Activated naive CD4-positive, alpha-beta T cell treated with anti-CD3 and anti-CD28 coated beads, Interleukin-2, amount 50 U/mL, for 24 hours (primary cell): Measurements from ENCODE around the gene PURB.
A peak's percentile ranks its signal among the peaks of the same experiment; 100 is the strongest.

Experiments
- H3K27ac Mint-ChIP-seq: one replicate; pipeline ENCODE4 v1.8.0; 2021; ENCODE audit warnings: mild to moderate bottlenecking, mixed read lengths
- H3K27me3 Mint-ChIP-seq: one replicate; pipeline ENCODE4 v1.8.0; 2021; ENCODE audit warnings: mixed read lengths
- H3K36me3 Mint-ChIP-seq: one replicate; pipeline ENCODE4 v1.8.0; 2021; ENCODE audit warnings: mixed read lengths
- H3K4me1 Mint-ChIP-seq: one replicate; pipeline ENCODE4 v1.8.0; 2021; ENCODE audit warnings: mixed read lengths
- H3K4me3 Mint-ChIP-seq: one replicate; pipeline ENCODE4 v1.8.0; 2021; ENCODE audit warnings: mild to moderate bottlenecking, mixed read lengths
- H3K9me3 Mint-ChIP-seq: one replicate; pipeline ENCODE4 v1.8.0; 2021; ENCODE audit warnings: mixed read lengths

Gene PURB

GRCh38 chr7:44899443-44899842 is 14.1 kb upstream of the PURB start:
- Mint-ChIP-seq H3K36me3 (no peaks in the 10 kb centered on the region), H3K27ac (no peak overlapping the region), H3K27me3 (no peaks in the 10 kb centered on the region), H3K4me3 (no peak overlapping the region), H3K4me1 (peaks cover 8% of the 10 kb centered on the region), H3K9me3 (no peaks in the 10 kb centered on the region)

GRCh38 chr7:44898039-44898438 is 12.7 kb upstream of the PURB start:
- H3K4me3 Mint-ChIP-seq, result no peak overlapping the region
- H3K4me1 Mint-ChIP-seq, result peaks cover 12% of the 10 kb centered on the region
- no peaks in the 10 kb centered on the region for H3K9me3 Mint-ChIP-seq
- no peaks in the 10 kb centered on the region for H3K27me3 Mint-ChIP-seq
- no peaks in the 10 kb centered on the region for H3K36me3 Mint-ChIP-seq
- no peak overlapping the region for H3K27ac Mint-ChIP-seq

DNA sequence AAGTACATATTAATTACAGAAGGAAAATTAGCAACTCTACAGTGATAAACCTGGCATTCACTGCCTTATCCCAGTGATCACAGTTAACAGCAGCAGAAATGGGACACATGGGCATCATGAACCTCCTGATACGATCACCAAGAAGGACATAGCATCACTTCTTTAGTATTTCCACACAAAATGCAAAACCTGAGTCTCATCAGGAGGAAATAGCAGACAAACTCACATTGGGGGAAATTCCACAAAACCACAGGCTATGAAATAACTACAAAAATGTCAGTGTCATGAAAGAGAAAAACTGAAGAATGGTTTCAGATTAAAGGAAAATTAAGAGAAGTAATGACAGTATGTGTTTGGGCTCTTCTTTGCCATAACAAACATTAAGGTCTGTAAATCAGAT is 12.0 kb upstream of the PURB start:
- H3K36me3 Mint-ChIP-seq, result no peaks in the 10 kb centered on the region
- no peaks in the 10 kb centered on the region for H3K27me3 Mint-ChIP-seq
- H3K4me1 Mint-ChIP-seq, result peaks cover 17% of the 10 kb centered on the region
- H3K9me3 Mint-ChIP-seq, result no peaks in the 10 kb centered on the region
- H3K27ac Mint-ChIP-seq, result peak overlapping the region; percentile 20
- no peak overlapping the region for H3K4me3 Mint-ChIP-seq

GRCh38 chr7:44894888-44895580 is 9.7 kb upstream of the PURB start:
- Mint-ChIP-seq H3K27ac (no peak overlapping the region), H3K9me3 (no peaks in the 10 kb centered on the region), H3K36me3 (peaks cover 2% of the 10 kb centered on the region), H3K27me3 (no peaks in the 10 kb centered on the region), H3K4me3 (no peak overlapping the region), H3K4me1 (peaks cover 33% of the 10 kb centered on the region)

GRCh38 chr7:44893710-44894234 is 8.4 kb upstream of the PURB start:
- Mint-ChIP-seq H3K4me3 (no peak overlapping the region), H3K36me3 (peaks cover 2% of the 10 kb centered on the region), H3K4me1 (peaks cover 36% of the 10 kb centered on the region), H3K27me3 (no peaks in the 10 kb centered on the region), H3K27ac (no peak overlapping the region), H3K9me3 (no peaks in the 10 kb centered on the region)

DNA sequence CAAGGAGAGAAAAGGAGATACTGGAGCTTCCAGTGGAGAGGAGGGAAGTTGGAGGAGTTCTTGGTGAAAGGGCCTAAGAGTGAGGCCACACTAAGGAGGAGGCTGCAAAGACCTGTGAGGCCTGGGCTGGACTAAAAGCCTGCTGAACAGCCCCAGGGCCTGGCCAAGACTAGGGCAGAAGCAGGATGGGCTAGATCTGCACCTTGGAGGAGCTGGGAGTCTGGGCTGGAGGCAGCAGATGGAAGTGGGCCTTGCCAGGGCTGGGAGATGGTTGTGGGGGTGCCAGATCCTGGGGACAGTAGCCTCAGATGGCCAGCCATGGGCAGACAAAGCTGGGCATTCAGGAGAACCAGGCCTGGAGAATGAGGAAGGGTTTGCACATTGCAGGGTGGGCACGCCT is 6.5 kb upstream of the PURB start:
- Mint-ChIP-seq H3K36me3 (peaks cover 2% of the 10 kb centered on the region), H3K27me3 (no peaks in the 10 kb centered on the region), H3K4me1 (peaks cover 28% of the 10 kb centered on the region), H3K4me3 (peak overlapping the region; percentile 45), H3K27ac (peak overlapping the region; percentile 98), H3K9me3 (no peaks in the 10 kb centered on the region)

- H3K9me3 Mint-ChIP-seq, result no peaks in the 10 kb centered on the region
- H3K27me3 Mint-ChIP-seq, result no peaks in the 10 kb centered on the region
- peaks cover 2% of the 10 kb centered on the region for H3K36me3 Mint-ChIP-seq
- peaks cover 31% of the 10 kb centered on the region for H3K4me1 Mint-ChIP-seq
- peak overlapping the region; percentile 98 for H3K27ac Mint-ChIP-seq
- peak overlapping the region; percentile 45 for H3K4me3 Mint-ChIP-seq
Measured at GRCh38 chr7:44891372-44891771, 6.0 kb upstream of the PURB start.

DNA sequence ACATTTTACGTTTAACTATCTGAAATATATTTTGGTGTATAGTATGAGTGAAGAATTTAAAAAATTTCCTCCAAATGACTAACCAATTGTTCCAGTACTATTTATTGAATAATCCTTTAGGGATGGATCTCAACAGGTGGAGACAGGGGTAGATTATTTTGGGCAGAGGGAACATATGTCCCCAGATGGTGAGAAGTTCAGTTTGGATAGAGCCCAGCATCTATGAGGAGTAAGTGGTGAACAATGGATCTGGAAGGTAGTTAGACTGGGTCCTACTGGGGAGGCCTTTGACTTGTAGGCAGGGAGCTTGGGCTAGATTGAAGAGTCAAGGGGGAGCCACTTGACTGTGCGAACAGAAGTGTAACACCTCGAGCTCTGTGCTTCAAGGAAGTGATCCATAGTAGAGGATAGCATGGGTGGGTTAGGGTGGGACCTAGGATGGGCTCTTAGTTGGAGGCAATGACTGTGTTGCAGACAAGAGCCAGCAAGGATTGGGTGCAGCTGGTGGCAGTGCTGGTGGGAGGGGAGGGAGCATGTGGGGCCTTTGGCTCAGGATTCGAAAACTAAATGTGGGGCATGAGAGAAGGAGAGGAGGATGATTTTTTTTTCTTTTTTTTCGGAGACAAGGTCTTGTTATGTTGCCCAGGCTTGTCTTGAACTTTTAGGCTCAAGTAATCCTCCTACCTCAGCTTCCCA is 3.9 kb upstream of the PURB start:
- Mint-ChIP-seq H3K36me3 (peaks cover 5% of the 10 kb centered on the region), H3K27me3 (no peaks in the 10 kb centered on the region), H3K9me3 (no peaks in the 10 kb centered on the region), H3K4me3 (no peak overlapping the region), H3K4me1 (peaks cover 42% of the 10 kb centered on the region), H3K27ac (peak overlapping the region; percentile 74)

DNA sequence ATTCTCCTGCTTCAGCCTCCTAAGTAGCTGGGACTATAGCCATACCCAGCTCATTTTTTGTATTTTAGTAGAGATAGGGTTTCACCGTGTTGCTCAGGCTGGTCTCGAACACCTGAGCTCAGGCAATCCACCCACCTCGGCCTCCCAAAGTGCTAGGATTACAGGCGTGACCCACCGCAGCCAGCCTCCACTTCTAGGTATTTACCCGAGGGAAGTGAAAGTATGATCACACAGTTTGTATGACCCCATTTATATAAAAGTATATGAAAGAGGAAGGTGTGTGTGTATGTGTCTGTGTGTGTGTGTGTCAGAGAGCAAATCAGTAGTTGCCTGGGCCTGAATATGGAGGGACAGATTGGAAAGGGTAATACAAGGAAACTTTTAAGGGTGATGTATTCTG is 2.0 kb upstream of the PURB start:
- H3K27ac Mint-ChIP-seq, result peak overlapping the region; percentile 82
- peaks cover 38% of the 10 kb centered on the region for H3K4me1 Mint-ChIP-seq
- no peak overlapping the region for H3K4me3 Mint-ChIP-seq
- no peaks in the 10 kb centered on the region for H3K27me3 Mint-ChIP-seq
- H3K9me3 Mint-ChIP-seq, result no peaks in the 10 kb centered on the region
- H3K36me3 Mint-ChIP-seq, result peaks cover 7% of the 10 kb centered on the region

DNA sequence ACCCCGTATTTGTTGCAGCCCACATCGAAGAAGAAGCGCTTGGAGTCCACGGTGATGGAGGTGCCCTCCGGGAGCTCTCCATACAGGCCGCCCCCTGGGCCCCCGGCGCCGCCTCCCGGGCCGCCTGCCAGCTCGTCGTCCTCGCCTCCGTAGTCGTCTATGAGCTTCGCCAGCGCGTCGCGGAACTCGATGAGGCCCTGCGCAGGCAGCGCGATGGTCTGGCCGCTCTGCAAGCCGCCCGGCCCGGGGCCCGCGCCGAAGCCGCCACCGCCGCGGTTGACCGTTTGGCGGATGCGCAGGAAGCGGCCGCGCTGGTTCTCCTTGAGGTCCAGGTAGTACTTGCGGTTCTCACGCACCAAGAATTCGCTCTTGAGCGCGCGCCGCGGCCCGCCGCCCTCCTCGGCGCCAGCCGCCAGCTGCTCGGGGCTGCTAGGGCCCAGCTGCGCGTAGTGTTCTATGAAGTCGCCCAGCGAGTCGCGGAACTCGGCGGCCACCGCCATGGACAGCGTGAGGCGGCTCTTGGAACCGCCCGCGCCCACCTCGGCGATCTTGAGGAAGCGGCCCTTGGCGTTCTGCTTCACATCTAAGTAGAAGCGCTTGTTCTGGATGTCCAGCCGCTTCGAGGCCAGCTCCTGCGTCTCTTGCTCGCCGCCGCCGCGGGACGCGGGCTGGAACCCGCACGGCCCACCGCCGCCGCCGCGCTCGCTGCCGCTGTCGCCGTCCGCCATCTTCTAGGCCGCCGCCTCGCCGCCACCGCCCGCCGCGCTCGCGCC is 523 bp downstream of the PURB start:
- peaks cover 19% of the 10 kb centered on the region for H3K36me3 Mint-ChIP-seq
- peak overlapping the region; percentile 93 for H3K27ac Mint-ChIP-seq
- H3K4me1 Mint-ChIP-seq, result peaks cover 47% of the 10 kb centered on the region
- peak overlapping the region; percentile 87 for H3K4me3 Mint-ChIP-seq
- H3K27me3 Mint-ChIP-seq, result no peaks in the 10 kb centered on the region
- H3K9me3 Mint-ChIP-seq, result no peaks in the 10 kb centered on the region

DNA sequence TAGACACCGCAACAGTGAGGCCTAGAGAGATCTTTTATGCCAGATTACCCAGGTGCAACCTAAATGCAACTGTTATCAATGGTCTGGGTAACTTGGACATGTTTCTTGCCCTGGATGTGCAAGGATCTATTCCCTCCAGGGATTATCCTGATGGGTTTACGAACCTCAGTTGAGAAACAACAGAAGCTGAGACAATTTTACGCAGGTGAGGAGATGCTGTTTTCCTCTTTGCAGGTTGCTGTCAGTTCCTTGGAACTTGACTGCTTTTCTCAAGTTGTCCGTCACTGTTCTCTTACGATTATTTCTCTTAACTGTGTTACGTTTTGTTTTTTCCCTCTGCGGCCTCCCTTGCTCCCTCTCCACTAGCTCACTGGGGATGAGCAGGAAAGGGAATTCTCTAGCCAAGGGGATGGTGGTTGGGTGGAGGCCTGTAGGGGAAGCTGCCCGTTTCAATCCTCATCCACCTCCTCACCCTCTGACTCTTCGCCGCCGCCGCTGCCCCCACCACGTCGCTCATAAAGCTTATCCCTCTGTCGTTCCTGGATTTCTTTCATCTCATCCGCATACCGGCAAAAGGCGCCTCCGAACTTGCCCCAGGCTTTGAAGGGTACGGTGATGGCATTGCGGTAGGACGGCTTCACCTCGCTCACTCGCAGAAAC is 1.2 kb downstream of the PURB start:
- peaks cover 49% of the 10 kb centered on the region for H3K4me1 Mint-ChIP-seq
- peaks cover 23% of the 10 kb centered on the region for H3K36me3 Mint-ChIP-seq
- H3K27ac Mint-ChIP-seq, result peak overlapping the region; percentile 93
- H3K4me3 Mint-ChIP-seq, result peak overlapping the region; percentile 87
- H3K27me3 Mint-ChIP-seq, result no peaks in the 10 kb centered on the region
- H3K9me3 Mint-ChIP-seq, result no peaks in the 10 kb centered on the region

DNA sequence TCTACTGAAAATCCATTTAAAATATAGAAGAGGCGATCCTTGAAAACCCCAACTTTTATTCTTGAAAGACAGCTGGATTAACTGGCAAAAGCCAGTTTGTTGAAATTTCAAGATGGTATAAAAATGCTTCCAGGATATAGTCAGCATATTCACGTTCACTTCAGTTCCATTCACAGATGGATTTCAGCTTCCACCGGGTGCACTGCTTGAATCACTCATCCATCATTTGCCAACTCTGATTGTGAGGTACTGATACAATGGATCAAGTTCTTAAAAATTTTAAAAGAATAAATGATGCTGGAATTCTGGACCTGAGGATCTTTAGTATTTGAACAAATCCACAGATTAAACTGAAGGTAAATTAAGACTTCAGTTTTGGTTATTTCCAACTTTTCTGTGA is 2.4 kb downstream of the PURB start:
- Mint-ChIP-seq H3K4me3 (peak overlapping the region; percentile 42), H3K27ac (no peak overlapping the region), H3K9me3 (no peaks in the 10 kb centered on the region), H3K36me3 (peaks cover 25% of the 10 kb centered on the region), H3K27me3 (no peaks in the 10 kb centered on the region), H3K4me1 (peaks cover 51% of the 10 kb centered on the region)

DNA sequence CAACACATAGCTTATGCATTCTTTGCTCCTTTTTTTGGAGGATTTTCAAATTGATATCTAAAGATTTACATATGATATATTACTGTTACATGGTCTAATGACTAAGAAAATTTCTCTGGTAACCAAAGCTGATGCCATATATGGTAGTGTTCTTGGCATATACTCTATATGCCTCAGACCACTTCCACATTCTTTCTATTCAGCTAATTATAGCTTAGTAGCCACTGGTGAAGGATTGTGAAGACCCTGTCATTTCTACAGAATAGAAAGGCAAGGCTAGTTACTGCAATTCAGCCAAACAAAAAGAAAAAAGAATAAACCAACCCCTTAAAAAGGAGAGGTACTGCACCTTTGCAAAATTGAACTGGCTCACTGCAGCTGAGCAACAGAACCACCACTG is 3.7 kb downstream of the PURB start:
- Mint-ChIP-seq H3K36me3 (peaks cover 25% of the 10 kb centered on the region), H3K27me3 (no peaks in the 10 kb centered on the region), H3K4me3 (peak overlapping the region; percentile 26), H3K9me3 (no peaks in the 10 kb centered on the region), H3K4me1 (peaks cover 48% of the 10 kb centered on the region), H3K27ac (no peak overlapping the region)

DNA sequence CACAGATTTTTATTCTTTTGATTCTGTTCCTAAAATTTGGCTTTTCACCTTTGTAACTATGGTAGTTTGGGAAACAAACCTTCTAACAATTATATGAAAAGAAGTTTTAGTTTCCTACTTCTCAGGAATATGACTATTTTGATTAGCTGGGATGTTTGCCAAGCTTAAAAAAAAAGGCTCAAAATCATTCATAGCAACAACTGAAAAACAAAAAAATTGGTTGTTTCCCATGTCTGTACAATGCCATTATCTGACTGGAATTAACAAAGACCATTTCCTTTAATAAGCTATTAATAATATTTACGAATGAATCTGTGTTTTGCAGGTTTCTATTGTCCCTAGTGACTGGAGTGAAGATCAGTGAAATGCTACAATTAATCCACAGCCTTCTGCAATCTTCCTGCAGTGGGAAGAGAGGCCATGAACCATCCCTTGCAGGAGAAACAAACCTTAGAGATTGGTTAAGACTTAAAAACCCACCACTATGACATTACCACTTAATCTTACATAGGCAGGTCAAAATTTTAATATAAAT is 4.2 kb downstream of the PURB start:
- H3K27me3 Mint-ChIP-seq, result no peaks in the 10 kb centered on the region
- H3K36me3 Mint-ChIP-seq, result peaks cover 25% of the 10 kb centered on the region
- H3K4me3 Mint-ChIP-seq, result peak overlapping the region; percentile 84
- H3K9me3 Mint-ChIP-seq, result no peaks in the 10 kb centered on the region
- peaks cover 46% of the 10 kb centered on the region for H3K4me1 Mint-ChIP-seq
- H3K27ac Mint-ChIP-seq, result peak overlapping the region; percentile 5

GRCh38 chr7:44880317-44881018 is 4.9 kb downstream of the PURB start:
- H3K27me3 Mint-ChIP-seq, result no peaks in the 10 kb centered on the region
- peaks cover 25% of the 10 kb centered on the region for H3K36me3 Mint-ChIP-seq
- H3K9me3 Mint-ChIP-seq, result no peaks in the 10 kb centered on the region
- peak overlapping the region; percentile 5 for H3K27ac Mint-ChIP-seq
- peaks cover 40% of the 10 kb centered on the region for H3K4me1 Mint-ChIP-seq
- peak overlapping the region; percentile 84 for H3K4me3 Mint-ChIP-seq
